HEK293 (cell line): Measurements from ENCODE around the gene MNT.

Experiments
- CTCF ChIA-PET: fragments of 350-600 bp; formaldehyde crosslinking; extraction: SDS; loops from one replicate; lab custom pipeline; 2021; ENCODE audit warnings: antibody characterized with exemption; lab: Yijun Ruan, JAX
- POLR2A ChIA-PET: fragments of 300-600 bp; formaldehyde crosslinking; extraction: SDS; loops from one replicate; lab custom pipeline; 2020; ENCODE audit warnings: antibody characterized with exemption, inconsistent platforms; lab: Yijun Ruan, JAX
- H3K27ac ChIP-seq: fragments of 200-500 bp; sonication (Bioruptor generic); 2 replicates; pipeline ENCODE4 v1.5.1; 2014; ENCODE audit warnings: low read depth, low read length, control low read depth, inconsistent platforms; ENCODE audit errors: extremely low read depth
- H3K36me3 ChIP-seq, 2 experiments: fragments of 200-500 bp in 1 of 2; sonication (Bioruptor generic) in 1 of 2; 1 replicate in 1 of 2; 2 replicates in 1 of 2; pipeline ENCODE4 v1.5.1; 2014 to 2017; ENCODE audit warnings: inconsistent platforms in 2 of 2, low read length in 2 of 2; ENCODE audit not compliant: control insufficient read depth in 2 of 2, insufficient read depth in 1 of 2
- H3K4me1 ChIP-seq: fragments of 200-500 bp; sonication (Bioruptor generic); 2 replicates; pipeline ENCODE4 v1.5.1; 2014; ENCODE audit warnings: mild to moderate bottlenecking, low read length, inconsistent platforms; ENCODE audit not compliant: control insufficient read depth, insufficient read depth
- H3K4me3 ChIP-seq: 2 replicates; pipeline ENCODE4 v1.5.1; 2011; ENCODE audit warnings: low read depth, mild to moderate bottlenecking, control low read depth, low read length, moderate library complexity
- H3K9me3 ChIP-seq: fragments of 200-500 bp; sonication (Bioruptor generic); 2 replicates; pipeline ENCODE4 v1.5.1; 2014; ENCODE audit warnings: low read depth, low read length, inconsistent platforms; ENCODE audit not compliant: control insufficient read depth, insufficient read depth
- BCL11B ChIP-seq: fragments of 450-650 bp; formaldehyde crosslinking; IDR thresholded peaks from 2 replicates; pipeline ENCODE4 v1.5.1; 2016; ENCODE audit warnings: low read depth, missing biosample characterization, missing genetic modification characterization
- HOXD13 ChIP-seq: sonication (generic); formaldehyde crosslinking; IDR thresholded peaks from 2 replicates; pipeline ENCODE4 v1.8.0; 2022; ENCODE audit warnings: missing genetic modification reagents, borderline replicate concordance
- KLF16 ChIP-seq: fragments of 450-650 bp; formaldehyde crosslinking; IDR thresholded peaks from 2 replicates; pipeline ENCODE4 v1.5.1; 2017; ENCODE audit warnings: missing biosample characterization, missing genetic modification characterization
- KLF8 ChIP-seq: fragments of 450-650 bp; formaldehyde crosslinking; IDR thresholded peaks from 2 replicates; pipeline ENCODE4 v1.5.1; 2016; ENCODE audit warnings: missing biosample characterization, missing genetic modification characterization
- SP7 ChIP-seq: fragments of 450-650 bp; formaldehyde crosslinking; IDR thresholded peaks from 2 replicates; pipeline ENCODE4 v1.5.1; 2016; ENCODE audit warnings: missing biosample characterization, missing genetic modification characterization
- ZBTB48 ChIP-seq: fragments of 450-650 bp; formaldehyde crosslinking; IDR thresholded peaks from 2 replicates; pipeline ENCODE4 v1.5.1; 2016; ENCODE audit warnings: missing biosample characterization, missing genetic modification characterization
- ZNF133 ChIP-seq: fragments of 450-650 bp; formaldehyde crosslinking; IDR thresholded peaks from 2 replicates; pipeline ENCODE4 v1.5.1; 2016; ENCODE audit warnings: missing biosample characterization, missing genetic modification characterization
- ZNF433 ChIP-seq: fragments of 450-650 bp; formaldehyde crosslinking; IDR thresholded peaks from 2 replicates; pipeline ENCODE4 v1.5.1; 2016; ENCODE audit warnings: missing biosample characterization, missing genetic modification characterization, low read depth
- ZNF473 ChIP-seq: fragments of 450-650 bp; formaldehyde crosslinking; IDR thresholded peaks from 2 replicates; pipeline ENCODE4 v1.5.1; 2017; ENCODE audit warnings: missing biosample characterization, missing genetic modification characterization
- ZNF529 ChIP-seq: fragments of 450-650 bp; formaldehyde crosslinking; IDR thresholded peaks from 2 replicates; pipeline ENCODE4 v1.5.1; 2017; ENCODE audit warnings: missing genetic modification characterization, missing biosample characterization; ENCODE audit not compliant: insufficient replicate concordance
- ZNF600 ChIP-seq: fragments of 450-650 bp; formaldehyde crosslinking; IDR thresholded peaks from 2 replicates; pipeline ENCODE4 v1.5.1; 2016; ENCODE audit warnings: missing biosample characterization, missing genetic modification characterization
- ZNF621 ChIP-seq: fragments of 450-650 bp; formaldehyde crosslinking; IDR thresholded peaks from 2 replicates; pipeline ENCODE4 v1.5.1; 2017; ENCODE audit warnings: missing biosample characterization, missing genetic modification characterization
- ZNF658 ChIP-seq: fragments of 450-650 bp; formaldehyde crosslinking; IDR thresholded peaks from 2 replicates; pipeline ENCODE4; 2016; ENCODE audit warnings: missing biosample characterization, missing genetic modification characterization
- ZNF677 ChIP-seq: fragments of 450-650 bp; IDR thresholded peaks from 2 replicates; pipeline ENCODE4 v1.5.0; 2018; ENCODE audit warnings: missing biosample characterization, mild to moderate bottlenecking, missing genetic modification characterization, moderate library complexity
- ZNF777 ChIP-seq: fragments of 450-650 bp; formaldehyde crosslinking; IDR thresholded peaks from 2 replicates; pipeline ENCODE4 v1.5.1; 2017; ENCODE audit warnings: missing biosample characterization, missing genetic modification characterization, borderline replicate concordance
- TF ChIP-seq, protein P1 (sequence below): fragments of 450-650 bp; formaldehyde crosslinking; IDR thresholded peaks from 2 replicates; pipeline ENCODE4 v1.5.0; 2017; ENCODE audit warnings: missing biosample characterization, missing genetic modification characterization, borderline replicate concordance
- TF ChIP-seq, protein P2 (sequence below): fragments of 450-650 bp; formaldehyde crosslinking; IDR thresholded peaks from 2 replicates; pipeline ENCODE4 v1.5.1; 2017; ENCODE audit warnings: missing biosample characterization, mild to moderate bottlenecking, missing genetic modification characterization, moderate library complexity
- TF ChIP-seq, protein P3 (sequence below): fragments of 450-650 bp; formaldehyde crosslinking; IDR thresholded peaks from 2 replicates; pipeline ENCODE4 v1.5.1; 2016; ENCODE audit warnings: missing biosample characterization, missing genetic modification characterization
- TF ChIP-seq, protein P4 (sequence below): fragments of 450-650 bp; formaldehyde crosslinking; IDR thresholded peaks from 2 replicates; pipeline ENCODE4 v1.5.1; 2017; ENCODE audit warnings: missing biosample characterization, missing genetic modification characterization
- TF ChIP-seq, protein P5 (sequence below): fragments of 450-650 bp; formaldehyde crosslinking; IDR thresholded peaks from 2 replicates; pipeline ENCODE4; 2016; ENCODE audit warnings: missing biosample characterization, missing genetic modification characterization

MNT gene

DNA sequence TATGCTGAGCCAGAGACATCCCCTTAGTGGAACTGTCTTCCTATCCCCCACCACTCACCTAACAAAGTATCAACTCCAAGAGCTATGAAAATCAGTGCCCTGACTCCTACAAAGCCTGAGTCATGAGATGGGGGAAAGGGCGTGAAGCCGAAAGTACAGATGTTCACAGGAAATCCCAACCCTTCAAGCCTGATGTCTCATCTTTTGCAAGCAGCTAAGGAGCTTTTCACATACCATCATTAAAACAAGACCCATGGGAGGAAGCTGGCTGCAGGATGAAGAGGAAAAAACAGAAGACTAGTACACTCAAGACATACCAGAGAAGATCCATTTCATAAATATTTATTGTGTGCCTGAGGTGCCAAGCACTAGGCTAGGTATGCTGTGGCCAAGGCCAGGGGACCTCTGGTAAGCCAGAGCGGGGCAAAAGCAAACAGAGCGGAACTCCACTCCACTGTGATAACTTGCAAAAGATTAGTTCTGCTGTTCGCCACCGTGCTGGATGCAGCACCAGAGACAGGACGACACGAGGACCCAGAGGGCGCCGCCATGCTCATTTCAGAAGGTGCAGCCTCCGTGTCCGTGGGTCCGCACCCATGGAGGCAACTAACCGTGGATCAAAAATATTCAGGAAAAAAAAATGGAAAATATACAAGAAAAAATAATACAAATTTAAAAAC is 4.5 kb upstream of the MNT start:
- H3K4me1 ChIP-seq = 0 out of 2 replicates have a peak, but pooled peaks cover 4% of the 10 kb centered on the region
- H3K27ac ChIP-seq = no peak overlapping the region
- H3K9me3 ChIP-seq = no peaks in the 10 kb centered on the region
- ChIA-PET POLR2A (no interaction called here), CTCF (interaction anchor here (0.7 to 11.4 kb wide), 3 partner anchors 12 to 23 kb away, joined by 4 to 116 read pairs (median 86); no protein-coding TSS in a partner anchor)
- 0 out of 2 replicates have a peak, but pooled peaks have one; percentile 25 for TF ChIP-seq ZNF600 (tag by site-specific recombination)
- TF ChIP-seq, protein P1, sequence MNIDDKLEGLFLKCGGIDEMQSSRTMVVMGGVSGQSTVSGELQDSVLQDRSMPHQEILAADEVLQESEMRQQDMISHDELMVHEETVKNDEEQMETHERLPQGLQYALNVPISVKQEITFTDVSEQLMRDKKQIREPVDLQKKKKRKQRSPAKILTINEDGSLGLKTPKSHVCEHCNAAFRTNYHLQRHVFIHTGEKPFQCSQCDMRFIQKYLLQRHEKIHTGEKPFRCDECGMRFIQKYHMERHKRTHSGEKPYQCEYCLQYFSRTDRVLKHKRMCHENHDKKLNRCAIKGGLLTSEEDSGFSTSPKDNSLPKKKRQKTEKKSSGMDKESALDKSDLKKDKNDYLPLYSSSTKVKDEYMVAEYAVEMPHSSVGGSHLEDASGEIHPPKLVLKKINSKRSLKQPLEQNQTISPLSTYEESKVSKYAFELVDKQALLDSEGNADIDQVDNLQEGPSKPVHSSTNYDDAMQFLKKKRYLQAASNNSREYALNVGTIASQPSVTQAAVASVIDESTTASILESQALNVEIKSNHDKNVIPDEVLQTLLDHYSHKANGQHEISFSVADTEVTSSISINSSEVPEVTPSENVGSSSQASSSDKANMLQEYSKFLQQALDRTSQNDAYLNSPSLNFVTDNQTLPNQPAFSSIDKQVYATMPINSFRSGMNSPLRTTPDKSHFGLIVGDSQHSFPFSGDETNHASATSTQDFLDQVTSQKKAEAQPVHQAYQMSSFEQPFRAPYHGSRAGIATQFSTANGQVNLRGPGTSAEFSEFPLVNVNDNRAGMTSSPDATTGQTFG (tag by site-specific recombination) = no peak
- no peaks in the 10 kb centered on the region; a peak in 1 of 3 replicates for H3K36me3 ChIP-seq
- no peak overlapping the region for H3K4me3 ChIP-seq

GRCh38 chr17:2403044-2403443 is 2.2 kb upstream of the MNT start:
- POLR2A ChIA-PET = interaction anchor here (0.5 kb wide), 1 partner anchor 111 kb away, joined by 5 read pairs; no protein-coding TSS in a partner anchor
- H3K4me1 ChIP-seq = peaks cover 7% of the 10 kb centered on the region

DNA sequence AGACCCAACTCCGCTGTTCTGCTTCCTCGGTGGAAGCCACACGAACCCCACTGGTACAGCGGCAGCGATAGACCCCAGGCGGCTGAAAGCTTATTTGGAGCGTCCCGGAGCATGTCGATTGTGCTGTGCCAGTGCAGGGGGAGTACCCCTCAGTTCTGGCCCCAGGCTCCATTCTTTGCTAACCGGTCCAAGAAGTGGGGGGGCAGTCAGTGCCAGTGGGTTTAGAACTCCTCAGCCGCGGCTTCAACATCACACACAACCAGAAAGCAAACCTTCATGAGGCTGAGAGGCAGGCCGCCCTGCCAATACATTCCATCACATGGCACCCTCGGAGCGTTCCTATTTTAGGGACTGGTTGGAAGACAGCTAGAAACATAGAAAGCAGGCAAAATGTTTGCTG is 1.7 kb upstream of the MNT start:
- TF ChIP-seq ZNF677 (no peak), HOXD13 (CRISPR knock-in tag) (no peak), ZNF133 (no peak), BCL11B (tag by site-specific recombination) (no peak), KLF8 (tag by site-specific recombination) (no peak), ZNF777 (tag by site-specific recombination) (no peak), ZNF433 (tag by site-specific recombination) (no peak), ZNF473 (tag by site-specific recombination) (no peak), ZBTB48 (no peak), SP7 (tag by site-specific recombination) (no peak), ZNF529 (tag by site-specific recombination) (no peak)
- TF ChIP-seq, protein P2, sequence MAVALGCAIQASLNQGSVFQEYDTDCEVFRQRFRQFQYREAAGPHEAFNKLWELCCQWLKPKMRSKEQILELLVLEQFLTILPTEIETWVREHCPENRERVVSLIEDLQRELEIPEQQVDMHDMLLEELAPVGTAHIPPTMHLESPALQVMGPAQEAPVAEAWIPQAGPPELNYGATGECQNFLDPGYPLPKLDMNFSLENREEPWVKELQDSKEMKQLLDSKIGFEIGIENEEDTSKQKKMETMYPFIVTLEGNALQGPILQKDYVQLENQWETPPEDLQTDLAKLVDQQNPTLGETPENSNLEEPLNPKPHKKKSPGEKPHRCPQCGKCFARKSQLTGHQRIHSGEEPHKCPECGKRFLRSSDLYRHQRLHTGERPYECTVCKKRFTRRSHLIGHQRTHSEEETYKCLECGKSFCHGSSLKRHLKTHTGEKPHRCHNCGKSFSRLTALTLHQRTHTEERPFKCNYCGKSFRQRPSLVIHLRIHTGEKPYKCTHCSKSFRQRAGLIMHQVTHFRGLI (tag by site-specific recombination) = no peak
- TF ChIP-seq, protein P3, sequence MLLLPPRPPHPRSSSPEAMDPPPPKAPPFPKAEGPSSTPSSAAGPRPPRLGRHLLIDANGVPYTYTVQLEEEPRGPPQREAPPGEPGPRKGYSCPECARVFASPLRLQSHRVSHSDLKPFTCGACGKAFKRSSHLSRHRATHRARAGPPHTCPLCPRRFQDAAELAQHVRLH (tag by site-specific recombination) = no peak
- TF ChIP-seq, protein P4, sequence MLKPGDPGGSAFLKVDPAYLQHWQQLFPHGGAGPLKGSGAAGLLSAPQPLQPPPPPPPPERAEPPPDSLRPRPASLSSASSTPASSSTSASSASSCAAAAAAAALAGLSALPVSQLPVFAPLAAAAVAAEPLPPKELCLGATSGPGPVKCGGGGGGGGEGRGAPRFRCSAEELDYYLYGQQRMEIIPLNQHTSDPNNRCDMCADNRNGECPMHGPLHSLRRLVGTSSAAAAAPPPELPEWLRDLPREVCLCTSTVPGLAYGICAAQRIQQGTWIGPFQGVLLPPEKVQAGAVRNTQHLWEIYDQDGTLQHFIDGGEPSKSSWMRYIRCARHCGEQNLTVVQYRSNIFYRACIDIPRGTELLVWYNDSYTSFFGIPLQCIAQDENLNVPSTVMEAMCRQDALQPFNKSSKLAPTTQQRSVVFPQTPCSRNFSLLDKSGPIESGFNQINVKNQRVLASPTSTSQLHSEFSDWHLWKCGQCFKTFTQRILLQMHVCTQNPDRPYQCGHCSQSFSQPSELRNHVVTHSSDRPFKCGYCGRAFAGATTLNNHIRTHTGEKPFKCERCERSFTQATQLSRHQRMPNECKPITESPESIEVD (tag by site-specific recombination) = no peak
- H3K36me3 ChIP-seq = no peaks in the 10 kb centered on the region
- ChIA-PET POLR2A (interaction anchor here (0.5 to 3.6 kb wide), 3 partner anchors 10 to 112 kb away, joined by 5 to 25 read pairs (median 20); partner anchors contain the start of genes SMG6 and SRR), CTCF (interaction anchor here (6.1 to 11.4 kb wide), 2 partner anchors 15 to 20 kb away, joined by 86 to 116 read pairs; no protein-coding TSS in a partner anchor)
- no peaks in the 10 kb centered on the region for H3K9me3 ChIP-seq
- no peak overlapping the region for H3K27ac ChIP-seq
- H3K4me3 ChIP-seq = peak overlapping the region; percentile 43; the same call in 1 of the 2 replicates
- peaks cover 12% of the 10 kb centered on the region for H3K4me1 ChIP-seq

More at GRCh38 chr17:2403044-2403443, 2.2 kb upstream of the MNT start:
- Histone ChIP-seq H3K9me3 (no peaks in the 10 kb centered on the region), H3K36me3 (no peaks in the 10 kb centered on the region), H3K27ac (no peak overlapping the region), H3K4me3 (no peak overlapping the region)
- CTCF ChIA-PET = interaction anchor here (0.6 to 11.4 kb wide), 5 partner anchors 11 to 439 kb away, joined by 4 to 116 read pairs (median 4); no protein-coding TSS in a partner anchor
- TF ChIP-seq KLF16 (tag by site-specific recombination) (no peak), ZNF621 (no peak), ZNF658 (no peak)
- TF ChIP-seq, protein P5, sequence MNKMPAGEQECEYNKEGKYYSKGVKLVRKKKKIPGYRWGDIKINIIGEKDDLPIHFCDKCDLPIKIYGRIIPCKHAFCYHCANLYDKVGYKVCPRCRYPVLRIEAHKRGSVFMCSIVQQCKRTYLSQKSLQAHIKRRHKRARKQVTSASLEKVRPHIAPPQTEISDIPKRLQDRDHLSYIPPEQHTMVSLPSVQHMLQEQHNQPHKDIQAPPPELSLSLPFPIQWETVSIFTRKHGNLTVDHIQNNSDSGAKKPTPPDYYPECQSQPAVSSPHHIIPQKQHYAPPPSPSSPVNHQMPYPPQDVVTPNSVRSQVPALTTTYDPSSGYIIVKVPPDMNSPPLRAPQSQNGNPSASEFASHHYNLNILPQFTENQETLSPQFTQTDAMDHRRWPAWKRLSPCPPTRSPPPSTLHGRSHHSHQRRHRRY (tag by site-specific recombination) = no peak
